NCI-H1105 (cell line): ENCODE measurements around the gene PPP1R12A.
"Not testable (repeated sequence)": the region's sequence is repeated elsewhere in the genome, so short reads cannot be mapped to it uniquely, and the experiment has no call there.

ENCODE experiments used
- DNase-seq: peaks from one replicate; lab custom pipeline; 2025; lab: John Stamatoyannopoulos, UW

Gene PPP1R12A

GRCh38 chr12:79935021-79935623 is at the start of gene PPP1R12A:
TSS of gene PPP1R12A (minus strand) at chr12:79935097. CDS start at chr12:79934931, 166 bp downstream.
- peak; percentile 97 for DNase-seq

DNA sequence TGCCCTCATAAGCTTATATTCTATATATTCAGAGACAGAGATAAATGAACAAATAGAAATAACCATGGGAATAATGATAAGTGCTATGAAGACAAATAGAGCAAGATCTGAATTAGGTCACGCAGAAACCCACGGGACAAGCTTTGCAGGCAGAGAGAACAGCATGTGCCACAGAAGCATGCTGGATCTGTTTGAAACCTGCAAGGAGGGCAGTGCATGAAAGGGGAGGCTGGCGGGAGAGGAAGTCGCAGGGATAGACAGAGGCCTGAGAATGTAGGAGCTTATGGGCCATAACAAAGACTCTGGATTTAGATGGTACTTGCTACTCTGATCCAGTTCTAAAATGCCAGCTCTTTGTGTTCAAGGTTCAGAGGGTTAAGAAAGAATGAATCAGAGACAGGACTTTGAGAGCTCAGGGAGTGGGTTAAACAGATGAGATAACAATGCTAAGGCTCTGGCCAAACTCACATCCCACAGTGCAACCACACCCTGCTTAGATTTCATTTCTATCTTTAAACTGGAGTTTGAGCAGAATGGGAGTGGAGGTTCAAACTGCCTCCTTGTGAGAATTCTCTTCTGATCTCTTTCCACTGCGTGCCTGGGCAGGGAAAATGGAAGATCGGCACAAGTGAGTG is 49.2 kb upstream of the PPP1R12A start:
- DNase-seq, result no peak

- no peak for DNase-seq
Observed at GRCh38 chr12:79983492-79983891, 48.6 kb upstream of the PPP1R12A start.

- no peak for DNase-seq
Observed at GRCh38 chr12:79982086-79983062, 47.5 kb upstream of the PPP1R12A start.

DNA sequence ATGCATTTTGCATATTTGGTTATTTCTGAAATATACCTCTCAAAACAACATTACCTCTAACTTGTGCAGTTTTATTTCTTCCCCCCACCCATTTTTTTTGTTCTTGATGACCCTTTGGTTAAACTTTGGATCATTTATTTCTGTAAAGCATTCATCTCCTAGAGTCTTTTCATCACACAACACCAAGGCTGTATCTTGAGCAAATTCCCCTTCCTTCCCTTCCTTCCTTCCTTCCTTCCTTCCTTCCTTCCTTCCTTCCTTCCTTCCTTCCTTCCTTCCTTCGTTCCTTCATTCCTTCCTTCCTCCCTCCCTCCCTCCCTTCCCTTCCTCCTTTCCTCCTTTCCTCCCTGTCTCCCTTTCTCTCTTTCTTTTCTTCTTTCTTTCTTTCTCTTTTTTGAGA is 43.8 kb upstream of the PPP1R12A start:
- no peak for DNase-seq

DNA sequence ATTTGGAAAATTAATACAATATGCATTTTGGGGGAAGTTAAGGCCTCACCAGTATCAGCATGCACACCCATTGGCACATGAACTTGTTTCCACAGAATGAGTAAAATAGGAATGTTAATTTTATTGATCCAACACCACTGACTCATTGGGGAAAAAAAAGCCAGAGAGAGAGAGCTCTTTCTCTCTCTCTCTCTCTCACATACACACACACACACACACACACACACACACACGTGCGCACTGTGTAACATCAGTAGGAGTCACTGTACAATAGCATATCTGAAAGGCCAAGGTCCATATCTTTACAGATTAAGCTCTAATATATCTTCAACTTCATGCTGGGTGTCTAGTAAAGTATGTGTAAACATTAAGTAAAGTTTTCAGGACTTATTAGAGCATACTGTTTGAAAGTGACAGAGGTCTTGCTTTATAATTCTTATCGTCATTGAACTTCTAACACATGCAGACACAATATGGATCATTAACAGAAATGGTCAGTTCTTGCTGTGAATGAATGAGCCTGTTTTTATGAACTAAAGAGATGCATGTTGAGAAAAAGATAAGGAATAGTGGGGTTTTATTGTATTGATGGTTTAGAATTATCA is 43.1 kb upstream of the PPP1R12A start:
- not testable (repeated sequence) for DNase-seq

GRCh38 chr12:79975143-79975542 is 40.2 kb upstream of the PPP1R12A start:
- no peak for DNase-seq

- no peak for DNase-seq
Observed at GRCh38 chr12:79973801-79974200, 38.9 kb upstream of the PPP1R12A start.

DNA sequence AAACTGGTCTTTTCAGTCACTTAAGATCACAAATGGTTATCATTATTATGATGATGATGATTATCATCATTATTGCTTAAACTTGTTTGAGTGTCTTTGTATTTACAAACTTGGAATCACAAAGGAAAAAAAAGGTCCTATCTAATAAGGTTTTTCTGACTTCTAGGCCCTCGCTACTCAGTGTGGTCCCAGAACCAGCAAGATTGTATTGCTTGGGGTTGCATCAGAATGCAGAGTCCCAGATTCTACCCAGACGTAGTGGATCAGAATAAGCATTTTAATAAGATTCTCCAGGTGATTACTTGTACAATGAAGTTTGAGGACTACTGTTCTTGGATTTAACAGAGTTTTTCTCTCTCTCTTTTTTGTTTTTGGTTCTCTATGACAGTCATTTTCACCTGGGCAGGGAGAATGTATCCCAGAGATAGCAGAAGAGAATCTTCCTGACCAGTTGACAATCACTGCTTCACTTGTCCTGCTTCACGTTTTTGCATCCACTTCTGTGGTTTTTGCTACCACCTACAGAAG is 29.3 kb upstream of the PPP1R12A start:
- no peak for DNase-seq

DNA sequence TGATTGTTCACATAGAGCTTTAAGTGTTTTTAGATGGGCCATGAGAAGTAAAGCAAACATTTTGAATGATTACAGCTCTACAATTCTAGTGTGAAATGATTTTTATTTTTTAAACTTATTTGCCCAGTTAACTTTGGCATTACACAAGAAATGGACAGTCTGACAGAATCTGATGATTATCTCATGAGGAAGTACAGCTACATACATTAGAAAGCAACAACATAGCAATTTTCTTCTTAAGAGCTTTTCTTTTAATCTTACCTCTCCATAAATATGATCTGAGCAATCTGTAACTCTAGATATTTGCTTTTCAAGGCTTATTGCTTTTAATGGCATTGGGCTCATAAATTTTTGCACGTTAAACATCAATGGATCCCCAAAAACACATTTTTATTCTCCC is 26.5 kb upstream of the PPP1R12A start:
- DNase-seq, result no peak

GRCh38 chr12:79959484-79959883 is 24.6 kb upstream of the PPP1R12A start:
- DNase-seq, result no peak

DNA sequence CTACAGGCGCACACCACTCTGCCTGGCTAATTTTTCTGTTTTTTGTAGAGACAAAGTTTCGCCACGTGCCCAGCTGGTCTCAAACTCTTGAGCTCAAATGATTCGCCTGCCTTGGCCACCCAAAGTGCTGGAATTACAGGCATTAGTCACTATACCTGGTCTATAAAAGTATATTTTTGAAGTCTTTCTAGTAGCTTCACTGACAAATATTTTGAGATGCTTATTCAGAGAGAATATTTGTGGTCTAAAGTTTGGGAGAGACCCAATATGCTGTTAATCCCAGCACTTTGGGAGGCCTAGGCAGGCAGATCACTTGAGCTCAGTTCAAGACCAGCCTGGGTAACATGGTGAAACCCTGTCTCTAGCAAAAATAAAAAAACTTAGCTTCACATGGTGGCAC is 22.0 kb upstream of the PPP1R12A start:
- DNase-seq, result no peak

DNA sequence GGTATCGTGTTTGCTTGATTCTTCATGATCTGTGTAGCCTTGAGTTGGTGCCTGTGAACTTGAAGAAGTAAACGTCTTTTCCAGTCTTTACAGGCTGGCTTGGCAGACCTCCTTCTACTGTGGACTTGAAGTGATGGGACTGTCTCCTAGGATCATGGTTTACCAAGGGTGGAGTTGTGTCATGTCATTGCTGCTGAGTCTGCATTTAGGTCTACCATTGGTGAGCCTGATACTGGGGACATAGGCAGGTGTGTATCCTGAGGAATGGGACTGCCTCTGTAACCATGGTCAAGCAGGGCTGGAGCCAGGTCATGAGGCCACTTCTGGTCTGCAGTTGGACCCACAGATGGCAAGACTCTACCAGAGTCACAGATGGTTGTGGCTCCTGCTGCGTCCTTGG is 20.7 kb upstream of the PPP1R12A start:
- no peak for DNase-seq

DNA sequence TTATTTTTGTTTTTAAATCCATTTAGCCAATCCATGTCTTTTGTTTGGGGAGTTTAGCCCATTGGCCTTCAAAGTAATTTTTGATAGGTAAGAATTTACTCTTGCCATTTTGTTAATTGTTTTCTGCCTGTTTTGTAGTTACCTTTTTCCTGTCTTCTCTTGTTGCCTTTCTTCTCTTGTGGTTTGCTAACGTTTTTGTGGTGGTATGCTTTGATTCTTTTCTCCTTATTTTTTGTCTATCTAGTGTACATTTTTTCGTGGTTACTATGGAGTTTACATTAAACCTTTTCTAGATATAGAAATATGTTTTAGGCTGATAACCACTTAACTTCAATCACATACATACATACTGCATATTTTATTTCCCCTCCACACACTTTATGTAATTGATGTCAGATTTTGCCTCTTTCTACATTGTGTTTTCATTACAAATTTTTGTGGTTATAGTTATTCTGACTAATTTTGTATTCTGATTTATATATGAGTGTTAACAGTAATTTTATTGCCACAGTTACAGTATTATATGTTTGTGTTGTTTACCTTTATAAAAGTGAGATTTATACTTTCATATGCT is 19.2 kb upstream of the PPP1R12A start:
- DNase-seq, result no peak

DNA sequence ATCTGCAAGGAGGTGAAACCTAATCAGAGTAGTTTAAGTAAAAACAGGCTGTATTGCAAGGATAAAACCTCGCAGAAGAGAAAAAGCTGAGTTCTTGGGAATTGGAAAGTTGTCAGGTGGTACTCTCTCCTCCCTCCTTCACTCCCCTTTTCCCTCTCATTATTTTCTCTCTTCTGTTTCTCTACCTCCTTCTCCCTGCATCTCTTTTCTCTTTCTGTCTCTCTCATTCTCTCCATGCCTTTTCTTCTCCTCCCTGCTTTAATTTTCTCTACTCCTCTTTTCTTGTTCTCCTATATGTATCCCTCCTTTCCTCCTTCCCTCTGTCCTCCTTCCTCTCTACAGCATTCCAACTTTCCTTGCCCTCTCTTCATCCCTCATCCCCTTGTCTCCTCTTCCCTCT is 14.2 kb upstream of the PPP1R12A start:
- DNase-seq, result no peak

DNA sequence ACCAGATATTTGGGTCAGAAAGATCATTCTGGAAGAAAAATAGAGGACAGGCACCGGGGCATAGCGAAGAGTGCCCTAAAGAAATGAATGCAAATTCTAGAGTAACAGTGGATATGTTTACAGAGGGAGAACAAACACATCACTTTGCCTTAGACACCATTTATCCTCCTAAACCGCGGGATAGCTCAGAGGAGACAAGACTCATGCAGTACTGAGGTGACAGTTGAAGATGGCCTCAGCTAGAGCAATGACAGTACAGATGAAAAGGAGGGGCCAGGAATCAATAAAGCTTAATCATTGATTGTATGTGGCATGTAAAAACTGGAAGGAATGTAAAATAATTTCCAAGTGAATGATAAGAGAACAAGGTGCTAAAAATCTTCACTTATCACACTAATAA is 10.5 kb upstream of the PPP1R12A start:
- DNase-seq, result no peak

- no peak for DNase-seq
Observed at GRCh38 chr12:79944565-79944964, 9.7 kb upstream of the PPP1R12A start.

DNA sequence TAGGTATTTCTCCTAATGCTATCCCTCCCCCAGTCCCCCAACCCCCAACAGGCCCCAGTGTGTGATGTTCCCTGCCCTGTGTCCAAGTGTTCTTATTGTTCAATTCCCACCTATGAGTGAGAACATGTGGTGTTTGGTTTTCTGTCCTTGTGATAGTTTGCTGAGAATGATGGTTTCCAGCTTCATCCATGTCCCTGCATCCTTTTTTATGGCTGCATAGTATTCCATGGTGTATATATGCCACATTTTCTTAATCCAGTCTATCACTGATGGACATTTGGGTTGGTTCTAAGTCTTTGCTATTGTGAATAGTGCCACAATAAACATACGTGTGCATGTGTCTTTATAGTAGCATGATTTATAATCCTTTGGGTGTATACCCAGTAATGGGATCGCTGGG is 7.9 kb upstream of the PPP1R12A start:
- not testable (repeated sequence) for DNase-seq

DNA sequence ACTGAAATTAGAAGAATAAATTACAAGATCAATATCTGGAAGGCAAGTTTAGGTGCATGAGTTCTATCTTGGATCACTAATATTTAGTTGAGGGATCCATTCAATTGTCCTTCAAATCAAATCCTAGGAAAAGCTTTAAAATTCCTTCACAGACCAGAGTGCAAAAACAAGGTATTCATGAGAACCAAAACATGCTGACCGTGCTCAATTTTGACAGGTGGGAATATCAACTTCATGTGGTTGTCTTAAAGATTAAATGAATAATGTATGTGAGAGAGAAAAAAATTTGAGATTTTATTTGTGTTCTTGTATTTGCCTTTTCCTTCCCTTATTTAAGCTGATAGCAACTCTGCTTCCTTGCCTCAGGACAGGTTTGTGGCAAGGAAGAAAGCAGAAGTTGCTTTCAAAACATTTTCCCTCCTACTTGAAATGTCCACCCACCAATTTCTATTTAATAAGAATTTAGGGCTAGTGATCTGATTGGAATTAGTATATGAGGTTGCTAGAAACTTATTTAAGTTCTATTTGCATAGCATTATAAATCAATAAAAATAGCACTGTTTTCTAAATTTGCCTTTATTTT is 4.9 kb upstream of the PPP1R12A start:
- no peak for DNase-seq

- peak; percentile 16 for DNase-seq
Observed at GRCh38 chr12:79938843-79939242, 3.9 kb upstream of the PPP1R12A start.

DNA sequence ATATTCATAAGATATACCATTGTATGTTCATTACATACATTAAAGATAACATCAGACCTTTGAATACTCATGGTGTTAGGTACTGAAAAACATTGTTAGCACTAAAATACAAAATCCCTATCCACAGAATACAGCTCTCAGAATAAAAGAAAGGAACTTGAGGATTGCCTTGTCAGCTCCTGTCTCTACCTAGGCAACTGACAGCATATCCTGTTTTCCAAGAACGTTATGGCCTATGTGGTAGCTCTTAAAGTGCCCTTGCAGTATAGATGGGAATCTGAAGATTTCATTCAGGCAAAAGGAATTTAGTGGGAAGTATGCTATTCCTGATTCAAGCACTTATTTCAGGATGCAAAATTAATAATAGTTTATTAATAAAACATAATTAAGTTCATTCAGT is 1.8 kb upstream of the PPP1R12A start:
- no peak for DNase-seq
